Midbrain (tissue), 1 donor: ENCODE measurements around the gene GLCCI1.

ENCODE experiments used
- DNase-seq: peaks from one replicate; lab custom pipeline; 2025; lab: John Stamatoyannopoulos, UW

Gene GLCCI1

GRCh38 chr7:7968544-7969305 is at the start of gene GLCCI1:
TSS of gene GLCCI1 (plus strand) at chr7:7968796. CDS start at chr7:7969351, 555 bp downstream.
- peak; percentile 98 for DNase-seq

GRCh38 chr7:7919449-7919945 is 49.1 kb upstream of the GLCCI1 start:
- DNase-seq = no peak

- DNase-seq = no peak
Observed at GRCh38 chr7:7920056-7920455, 48.5 kb upstream of the GLCCI1 start.

- no peak for DNase-seq
Observed at GRCh38 chr7:7920481-7920880, 48.1 kb upstream of the GLCCI1 start.

GRCh38 chr7:7921830-7922229 is 46.8 kb upstream of the GLCCI1 start:
- DNase-seq = no peak

- peak; percentile 35 for DNase-seq
Observed at GRCh38 chr7:7922684-7923385, 45.8 kb upstream of the GLCCI1 start.

- DNase-seq = no peak
Observed at GRCh38 chr7:7923818-7924217, 44.8 kb upstream of the GLCCI1 start.

GRCh38 chr7:7924303-7924702 is 44.3 kb upstream of the GLCCI1 start:
- DNase-seq = no peak

- DNase-seq = no peak
Observed at GRCh38 chr7:7931626-7932025, 37.0 kb upstream of the GLCCI1 start.

- no peak for DNase-seq
Observed at GRCh38 chr7:7932553-7932952, 36.0 kb upstream of the GLCCI1 start.

GRCh38 chr7:7933915-7934526 is 34.6 kb upstream of the GLCCI1 start:
- no peak for DNase-seq

- DNase-seq = no peak
Observed at GRCh38 chr7:7934945-7935344, 33.7 kb upstream of the GLCCI1 start.

- DNase-seq = no peak
Observed at GRCh38 chr7:7938471-7938870, 30.1 kb upstream of the GLCCI1 start.

GRCh38 chr7:7943951-7944350 is 24.6 kb upstream of the GLCCI1 start:
- no peak for DNase-seq

GRCh38 chr7:7944619-7945282 is 23.8 kb upstream of the GLCCI1 start:
- no peak for DNase-seq

GRCh38 chr7:7946486-7946885 is 22.1 kb upstream of the GLCCI1 start:
- DNase-seq = no peak

GRCh38 chr7:7948232-7948631 is 20.4 kb upstream of the GLCCI1 start:
- DNase-seq = no peak

- DNase-seq = no peak
Observed at GRCh38 chr7:7953806-7954205, 14.8 kb upstream of the GLCCI1 start.

- no peak for DNase-seq
Observed at GRCh38 chr7:7956531-7957128, 12.0 kb upstream of the GLCCI1 start.

GRCh38 chr7:7957513-7957912 is 11.1 kb upstream of the GLCCI1 start:
- no peak for DNase-seq

- no peak for DNase-seq
Observed at GRCh38 chr7:7959979-7960670, 8.5 kb upstream of the GLCCI1 start.
